Measurements from ENCODE around the gene EBF4.
"Not testable (repeated sequence)": the region's sequence is repeated elsewhere in the genome, so short reads cannot be mapped to it uniquely, and the experiment has no call there.

Gene EBF4

GRCh38 chr20:2757969-2758368, 65.4 kb downstream of the EBF4 start:
- no peak for DNase-seq (ENCODE audit: low read depth in 3 of 3)

GRCh38 chr20:2759143-2759542, 66.6 kb downstream of the EBF4 start:
- no peak for DNase-seq (ENCODE audit: low read depth in 3 of 3)

- no peak for DNase-seq (ENCODE audit: low read depth in 3 of 3)
Observed at GRCh38 chr20:2759603-2760296, 67.2 kb downstream of the EBF4 start.

GRCh38 chr20:2760297-2760951, 67.8 kb downstream of the EBF4 start:
- no peak for DNase-seq (ENCODE audit: low read depth in 3 of 3)

- DNase-seq (ENCODE audit: low read depth in 3 of 3) = no peak
Observed at GRCh38 chr20:2760952-2761305, 68.3 kb downstream of the EBF4 start.

- DNase-seq (ENCODE audit: low read depth in 3 of 3) = no peak
Observed at GRCh38 chr20:2761885-2762284, 69.3 kb downstream of the EBF4 start.

- DNase-seq (ENCODE audit: low read depth in 3 of 3) = no peak
Observed at GRCh38 chr20:2762578-2763131, 70.1 kb downstream of the EBF4 start.

- DNase-seq (ENCODE audit: low read depth in 3 of 3) = no peak
Observed at GRCh38 chr20:2763186-2763585, 70.6 kb downstream of the EBF4 start.

GRCh38 chr20:2767768-2768631, 75.4 kb downstream of the EBF4 start:
- DNase-seq (ENCODE audit: low read depth in 3 of 3) = no peak

- DNase-seq (ENCODE audit: low read depth in 3 of 3) = no peak
Observed at GRCh38 chr20:2768632-2769015, 76.0 kb downstream of the EBF4 start.

- DNase-seq (ENCODE audit: low read depth in 3 of 3) = not testable (repeated sequence)
Observed at GRCh38 chr20:2770091-2770490, 77.5 kb downstream of the EBF4 start.

- no peak for DNase-seq (ENCODE audit: low read depth in 3 of 3)
Observed at GRCh38 chr20:2771631-2772080, 79.1 kb downstream of the EBF4 start.

GRCh38 chr20:2773812-2774211, 81.2 kb downstream of the EBF4 start:
- DNase-seq (ENCODE audit: low read depth in 3 of 3) = no peak

GRCh38 chr20:2775139-2775538, 82.6 kb downstream of the EBF4 start:
- DNase-seq (ENCODE audit: low read depth in 3 of 3) = no peak

- DNase-seq (ENCODE audit: low read depth in 3 of 3) = no peak
Observed at GRCh38 chr20:2778602-2779321, 86.2 kb downstream of the EBF4 start.

GRCh38 chr20:2780948-2781347, 88.4 kb downstream of the EBF4 start:
- no peak for DNase-seq (ENCODE audit: low read depth in 3 of 3)

- no peak for DNase-seq (ENCODE audit: low read depth in 3 of 3)
Observed at GRCh38 chr20:2783908-2784566, 91.5 kb downstream of the EBF4 start.

GRCh38 chr20:2793471-2793870, 100.9 kb downstream of the EBF4 start:
- DNase-seq (ENCODE audit: low read depth in 3 of 3) = no peak

- DNase-seq (ENCODE audit: low read depth in 3 of 3) = no peak
Observed at GRCh38 chr20:2794202-2794748, 101.7 kb downstream of the EBF4 start.

GRCh38 chr20:2794866-2795447, 102.4 kb downstream of the EBF4 start:
- DNase-seq (ENCODE audit: low read depth in 3 of 3) = no peak
